ENCODE measurements around the gene APOA5.
A peak's percentile ranks its signal among the peaks of the same experiment; 100 is the strongest.
"Not testable (repeated sequence)": the region's sequence is repeated elsewhere in the genome, so short reads cannot be mapped to it uniquely, and the experiment has no call there.

Gene APOA5

GRCh38 chr11:116801662-116802061 is 10.0 kb upstream of the APOA5 start:
- not testable (repeated sequence) for DNase-seq (ENCODE audit: extremely low read depth in 1 of 2, low read depth in 1 of 2)

GRCh38 chr11:116800610-116801009 is 8.9 kb upstream of the APOA5 start:
- DNase-seq (ENCODE audit: extremely low read depth in 1 of 2, low read depth in 1 of 2): no peak

GRCh38 chr11:116798368-116798767 is 6.7 kb upstream of the APOA5 start:
- no peak for DNase-seq (ENCODE audit: extremely low read depth in 1 of 2, low read depth in 1 of 2)

- DNase-seq (ENCODE audit: extremely low read depth in 1 of 2, low read depth in 1 of 2): no peak
Measured at GRCh38 chr11:116797816-116798215, 6.1 kb upstream of the APOA5 start.

GRCh38 chr11:116796548-116796947 is 4.9 kb upstream of the APOA5 start:
- DNase-seq (ENCODE audit: extremely low read depth in 1 of 2, low read depth in 1 of 2): no peak

- DNase-seq (ENCODE audit: extremely low read depth in 1 of 2, low read depth in 1 of 2): no peak
Measured at GRCh38 chr11:116794851-116795250, 3.2 kb upstream of the APOA5 start.

GRCh38 chr11:116793772-116794097 is 2.1 kb upstream of the APOA5 start:
- no peak for DNase-seq (ENCODE audit: extremely low read depth in 1 of 2, low read depth in 1 of 2)

GRCh38 chr11:116792869-116793771 is 1.4 kb upstream of the APOA5 start:
- no peak for DNase-seq (ENCODE audit: extremely low read depth in 1 of 2, low read depth in 1 of 2)

GRCh38 chr11:116792144-116792868 is 627 bp upstream of the APOA5 start:
- no peak for DNase-seq (ENCODE audit: extremely low read depth in 1 of 2, low read depth in 1 of 2)

- peak; percentile 56 to 63 for DNase-seq (ENCODE audit: extremely low read depth in 1 of 2, low read depth in 1 of 2)
Measured at GRCh38 chr11:116791002-116791812, 472 bp downstream of the APOA5 start.

- DNase-seq (ENCODE audit: extremely low read depth in 1 of 2, low read depth in 1 of 2): no peak
Measured at GRCh38 chr11:116790167-116791001, 1.3 kb downstream of the APOA5 start.

- no peak for DNase-seq (ENCODE audit: extremely low read depth in 1 of 2, low read depth in 1 of 2)
Measured at GRCh38 chr11:116788975-116789374, 2.7 kb downstream of the APOA5 start.

GRCh38 chr11:116788534-116788933 is 3.1 kb downstream of the APOA5 start:
- no peak for DNase-seq (ENCODE audit: extremely low read depth in 1 of 2, low read depth in 1 of 2)

GRCh38 chr11:116787786-116788486 is 3.7 kb downstream of the APOA5 start, which contains the start of gene ZPR1:
Gene ZPR1 (minus strand): TSS chr11:116788023. CDS start chr11:116787990, 33 bp downstream.
- peak; percentile 54 to 77 for DNase-seq (ENCODE audit: extremely low read depth in 1 of 2, low read depth in 1 of 2)

- no peak for DNase-seq (ENCODE audit: extremely low read depth in 1 of 2, low read depth in 1 of 2)
Measured at GRCh38 chr11:116787436-116787785, 4.3 kb downstream of the APOA5 start.

- DNase-seq (ENCODE audit: extremely low read depth in 1 of 2, low read depth in 1 of 2): no peak
Measured at GRCh38 chr11:116786966-116787365, 4.7 kb downstream of the APOA5 start.

- no peak for DNase-seq (ENCODE audit: extremely low read depth in 1 of 2, low read depth in 1 of 2)
Measured at GRCh38 chr11:116786326-116786725, 5.4 kb downstream of the APOA5 start.

GRCh38 chr11:116782728-116783127 is 9.0 kb downstream of the APOA5 start:
- no peak for DNase-seq (ENCODE audit: extremely low read depth in 1 of 2, low read depth in 1 of 2)

GRCh38 chr11:116778556-116778955 is 13.1 kb downstream of the APOA5 start:
- DNase-seq (ENCODE audit: extremely low read depth in 1 of 2, low read depth in 1 of 2): no peak

- no peak for DNase-seq (ENCODE audit: extremely low read depth in 1 of 2, low read depth in 1 of 2)
Measured at GRCh38 chr11:116777056-116777455, 14.6 kb downstream of the APOA5 start.
